Caco-2 (cell line): Measurements from ENCODE around the gene EVX2. TPM values are rescaled to one million over a fixed set of nuclear protein-coding genes. Genes with fewer than 3 reads are reported as not detected.

Experiments
- BruUV-seq: library from RNA; stranded (reverse); fragments of 400-500 nt; replicated peaks from 2 replicates; lab custom pipeline; 2021; lab: Mats Ljungman, UMichigan
- CTCF ChIA-PET: fragments of 300-600 bp; sonication (Branson Sonifier 250); formaldehyde crosslinking; loops from one replicate; lab custom pipeline; 2022; ENCODE audit warnings: antibody characterized with exemption; lab: Charles Lee
- POLR2A ChIA-PET: fragments of 300-600 bp; sonication (Branson Sonifier 250); formaldehyde crosslinking; loops from one replicate; lab custom pipeline; 2022; ENCODE audit warnings: antibody characterized with exemption; lab: Charles Lee
- DNase-seq, 2 experiments: peaks; one replicate each; pipeline versions ENCODE4 v3.0.0 to v3.0.0-alpha.2; 2020 to 2022
- H3K27me3 ChIP-seq: replicated peaks from 2 replicates; pipeline ENCODE4 v1.6.0; 2011; ENCODE audit warnings: low read length; ENCODE audit not compliant: control insufficient read depth, insufficient read depth
- H3K36me3 ChIP-seq: 2 replicates; pipeline ENCODE4 v1.5.1; 2011; ENCODE audit warnings: low read length; ENCODE audit not compliant: control insufficient read depth, insufficient read depth
- H3K4me1 ChIP-seq: fragments of 250-450 bp; sonication (Bioruptor Pico); 2 replicates; pipeline ENCODE4 v1.5.1; 2020; ENCODE audit warnings: mild to moderate bottlenecking
- H3K4me3 ChIP-seq: 2 replicates; pipeline ENCODE4 v1.5.1; 2011; ENCODE audit warnings: low read depth, mild to moderate bottlenecking, control low read depth, low read length
- H3K9me3 ChIP-seq: fragments of 250-450 bp; sonication (Bioruptor Pico); 2 replicates; pipeline ENCODE4 v1.5.1; 2020; ENCODE audit warnings: mild to moderate bottlenecking, moderate library complexity
- H3K27ac Mint-ChIP-seq: one replicate; pipeline ENCODE4 v1.8.0; 2022; ENCODE audit warnings: mixed read lengths; ENCODE audit not compliant: unreplicated experiment
- H3K27me3 Mint-ChIP-seq: one replicate; pipeline ENCODE4 v1.8.0; 2022; ENCODE audit warnings: mixed read lengths; ENCODE audit not compliant: insufficient read depth, unreplicated experiment
- H3K36me3 Mint-ChIP-seq: one replicate; pipeline ENCODE4 v1.8.0; 2022; ENCODE audit warnings: mild to moderate bottlenecking, mixed read lengths; ENCODE audit not compliant: insufficient read depth, unreplicated experiment
- H3K4me1 Mint-ChIP-seq: one replicate; pipeline ENCODE4 v1.8.0; 2022; ENCODE audit warnings: low read depth, mixed read lengths; ENCODE audit not compliant: unreplicated experiment
- H3K4me3 Mint-ChIP-seq: one replicate; pipeline ENCODE4 v1.8.0; 2022; ENCODE audit warnings: mild to moderate bottlenecking, moderate library complexity, mixed read lengths; ENCODE audit not compliant: unreplicated experiment
- H3K9me3 Mint-ChIP-seq: one replicate; pipeline ENCODE4 v1.8.0; 2022; ENCODE audit warnings: mixed read lengths; ENCODE audit not compliant: unreplicated experiment
- CTCF ChIP-seq, 2 experiments: fragments of 200-600 bp in 1 of 2; IDR thresholded peaks; 1 replicate in 1 of 2; 2 replicates in 1 of 2; pipeline versions ENCODE4 v1.5.1 to v1.8.0; 2011 to 2022; ENCODE audit warnings: antibody characterized with exemption in 1 of 2, control low read depth in 1 of 2, inconsistent platforms in 1 of 2, low read depth in 1 of 2, low read length in 1 of 2, mild to moderate bottlenecking in 1 of 2, moderate library complexity in 1 of 2; ENCODE audit not compliant: insufficient read depth in 1 of 2, severe bottlenecking in 1 of 2, unreplicated experiment in 1 of 2
- intact Hi-C: fragments of 100-400 bp; cut with micrococcal nuclease; formaldehyde crosslinking; loops from one replicate; pipeline ENCODE4 v1.10.0; 2022; ENCODE audit not compliant: unreplicated experiment
- total RNA-seq: library from RNA; stranded (reverse); gene quantifications from 2 replicates; pipeline ENCODE4 v1.2.3, GENCODE V29; 2022

Gene EVX2
- total RNA-seq, 1 experiment from 2014 or later: not detected

DNA sequence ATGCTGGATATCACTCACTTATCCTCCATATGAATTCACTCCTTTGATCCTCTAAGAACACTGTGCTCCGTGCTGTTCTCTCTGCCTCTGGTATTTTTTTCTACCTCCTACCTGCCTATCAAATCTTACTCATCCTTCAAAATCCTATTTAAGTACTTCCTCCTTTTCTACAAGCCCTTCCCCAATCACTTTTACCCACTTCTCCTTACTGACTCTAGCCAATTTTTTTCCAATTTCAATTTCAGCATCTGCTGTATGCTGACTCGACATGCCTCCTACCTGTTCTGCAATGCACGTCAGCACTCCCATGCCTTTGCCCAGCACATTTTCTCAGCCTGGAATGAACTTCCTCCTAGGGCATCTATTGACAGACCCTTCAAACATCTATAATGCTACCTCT, 44.4 kb downstream of the EVX2 start:
- Histone ChIP-seq H3K4me1 (no peaks in the 10 kb centered on the region), H3K27me3 (no peaks in the 10 kb centered on the region; the same call in none of the 2 replicates), H3K9me3 (no peaks in the 10 kb centered on the region), H3K4me3 (no peak overlapping the region), H3K36me3 (no peaks in the 10 kb centered on the region)
- no peak overlapping the region for H3K4me3 Mint-ChIP-seq
- BruUV-seq: no TSS peak
- DNase-seq: no peak
- no peak for TF ChIP-seq CTCF (IDR thresholded peaks at IDR 0.05; ENCODE audit: insufficient read depth in 1 of 2, low read depth in 1 of 2, low read length in 1 of 2, severe bottlenecking in 1 of 2, unreplicated experiment in 1 of 2)
- no peaks in the 10 kb centered on the region for H3K36me3 Mint-ChIP-seq
- POLR2A ChIA-PET: no interaction called here
- CTCF ChIA-PET: no interaction called here
- H3K4me1 Mint-ChIP-seq: no peaks in the 10 kb centered on the region
- peaks cover 11% of the 10 kb centered on the region for H3K27me3 Mint-ChIP-seq
- intact Hi-C loops: no loop called here
- H3K27ac Mint-ChIP-seq: no peak overlapping the region
- H3K9me3 Mint-ChIP-seq: no peaks in the 10 kb centered on the region

DNA sequence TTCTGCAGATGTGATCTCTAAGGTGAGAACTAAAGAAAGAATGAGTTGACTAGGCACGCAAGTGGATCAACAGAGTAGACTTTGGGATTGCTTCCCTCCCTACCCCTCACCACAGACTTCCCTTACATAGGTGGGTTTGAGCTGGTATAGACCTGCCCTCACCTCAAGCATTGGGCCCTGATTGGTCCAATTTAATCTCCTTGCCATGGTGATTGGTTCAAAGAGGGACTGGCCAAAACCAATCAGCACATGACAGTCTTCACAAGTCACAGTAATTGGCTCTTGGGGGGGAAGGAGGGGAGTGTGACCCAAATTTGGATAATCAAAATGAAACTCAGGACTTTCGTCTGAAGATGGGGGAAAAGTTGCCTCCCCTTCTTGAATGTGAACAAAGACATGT, 45.1 kb downstream of the EVX2 start:
- Mint-ChIP-seq H3K4me3 (no peak overlapping the region), H3K9me3 (no peaks in the 10 kb centered on the region), H3K36me3 (no peaks in the 10 kb centered on the region), H3K27ac (no peak overlapping the region), H3K27me3 (peaks cover 12% of the 10 kb centered on the region), H3K4me1 (no peaks in the 10 kb centered on the region)
- Histone ChIP-seq H3K36me3 (no peaks in the 10 kb centered on the region), H3K4me3 (no peak overlapping the region), H3K9me3 (no peaks in the 10 kb centered on the region), H3K27me3 (no peaks in the 10 kb centered on the region; the same call in none of the 2 replicates), H3K4me1 (no peaks in the 10 kb centered on the region)
- POLR2A ChIA-PET: no interaction called here
- BruUV-seq: no TSS peak
- no peak for TF ChIP-seq CTCF (IDR thresholded peaks at IDR 0.05; ENCODE audit: insufficient read depth in 1 of 2, low read depth in 1 of 2, low read length in 1 of 2, severe bottlenecking in 1 of 2, unreplicated experiment in 1 of 2)
- CTCF ChIA-PET: no interaction called here
- DNase-seq: no peak
- intact Hi-C loops: no loop called here

DNA sequence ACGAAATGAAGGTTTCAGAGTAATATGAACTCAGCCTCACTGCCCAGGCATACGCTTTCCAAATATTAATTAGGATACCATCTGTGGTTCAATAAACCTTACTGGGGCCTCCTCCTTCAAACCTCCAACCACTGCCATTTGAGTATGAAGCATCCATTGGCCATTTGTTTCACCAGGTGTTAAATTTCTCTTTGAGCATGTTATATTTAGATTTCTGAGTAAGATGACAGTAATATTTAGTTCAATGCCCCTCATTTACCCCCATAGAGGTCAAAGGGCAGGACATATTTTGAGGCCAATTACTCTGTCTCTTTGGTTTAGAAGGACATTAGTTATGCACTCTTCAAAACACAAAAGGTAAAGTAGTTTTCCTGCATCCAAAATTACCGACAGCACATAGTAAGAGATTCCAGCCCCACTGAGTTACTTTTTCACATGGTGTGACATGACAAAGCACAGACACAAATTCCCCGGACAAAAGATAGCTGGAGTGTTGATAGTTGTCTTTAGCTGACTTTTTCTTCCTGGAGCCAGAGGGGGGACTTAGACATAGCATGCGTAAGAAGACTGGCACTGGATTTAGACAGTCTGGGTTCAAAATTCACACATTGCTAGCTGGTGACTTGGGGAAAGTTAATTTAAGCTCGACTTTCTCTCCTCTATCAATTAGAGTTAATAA, 48.6 kb downstream of the EVX2 start:
- no peaks in the 10 kb centered on the region for H3K36me3 ChIP-seq
- ChIA-PET CTCF (no interaction called here), POLR2A (interaction anchor here (0.7 kb wide), 1 partner anchor 33 kb away, joined by 3 read pairs; the partner anchor contains the start of gene LNPK)
- Mint-ChIP-seq H3K36me3 (no peaks in the 10 kb centered on the region), H3K4me1 (no peaks in the 10 kb centered on the region), H3K27me3 (peaks cover 5% of the 10 kb centered on the region), H3K9me3 (no peaks in the 10 kb centered on the region), H3K27ac (no peak overlapping the region), H3K4me3 (no peak overlapping the region)
- DNase-seq: no peak
- no peaks in the 10 kb centered on the region for H3K4me1 ChIP-seq
- intact Hi-C loops: no loop called here
- no peaks in the 10 kb centered on the region; the same call in none of the 2 replicates for H3K27me3 ChIP-seq
- BruUV-seq: no TSS peak
- H3K9me3 ChIP-seq: no peaks in the 10 kb centered on the region
- no peak overlapping the region for H3K4me3 ChIP-seq
- TF ChIP-seq CTCF (IDR thresholded peaks at IDR 0.05; ENCODE audit: insufficient read depth in 1 of 2, low read depth in 1 of 2, low read length in 1 of 2, severe bottlenecking in 1 of 2, unreplicated experiment in 1 of 2): no peak
